ENCODE data around the gene CCDC57.
"Not testable (repeated sequence)": the region's sequence is repeated elsewhere in the genome, so short reads cannot be mapped to it uniquely, and the experiment has no call there.

Gene CCDC57

GRCh38 chr17:82152556-82153294 lies 59.9 kb downstream of the CCDC57 start:
- DNase-seq (ENCODE audit: low read depth), result no peak

DNA sequence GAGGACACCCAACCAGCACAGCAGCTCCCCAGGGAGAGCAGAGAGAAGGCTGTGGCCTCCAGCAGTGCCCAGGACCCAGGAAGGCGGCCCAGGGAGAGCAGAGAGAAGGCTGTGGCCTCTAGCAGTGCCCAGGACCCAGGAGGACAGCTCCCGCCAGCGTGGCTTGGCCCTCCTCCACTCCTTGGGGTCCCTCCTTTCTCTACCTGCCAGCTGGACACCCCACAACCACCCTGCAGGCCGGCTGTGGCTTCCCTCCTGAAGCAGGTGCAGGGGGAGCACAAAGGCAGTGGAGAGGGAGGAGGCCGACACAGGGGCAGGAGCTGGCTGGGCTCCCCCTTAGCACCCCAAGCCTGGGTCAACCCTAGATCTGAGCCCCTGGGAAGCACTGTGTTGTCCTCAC lies 60.5 kb downstream of the CCDC57 start:
- DNase-seq (ENCODE audit: low read depth), result no peak

- no peak for DNase-seq (ENCODE audit: low read depth)
Measured at GRCh38 chr17:82151106-82151957, 61.3 kb downstream of the CCDC57 start.

DNA sequence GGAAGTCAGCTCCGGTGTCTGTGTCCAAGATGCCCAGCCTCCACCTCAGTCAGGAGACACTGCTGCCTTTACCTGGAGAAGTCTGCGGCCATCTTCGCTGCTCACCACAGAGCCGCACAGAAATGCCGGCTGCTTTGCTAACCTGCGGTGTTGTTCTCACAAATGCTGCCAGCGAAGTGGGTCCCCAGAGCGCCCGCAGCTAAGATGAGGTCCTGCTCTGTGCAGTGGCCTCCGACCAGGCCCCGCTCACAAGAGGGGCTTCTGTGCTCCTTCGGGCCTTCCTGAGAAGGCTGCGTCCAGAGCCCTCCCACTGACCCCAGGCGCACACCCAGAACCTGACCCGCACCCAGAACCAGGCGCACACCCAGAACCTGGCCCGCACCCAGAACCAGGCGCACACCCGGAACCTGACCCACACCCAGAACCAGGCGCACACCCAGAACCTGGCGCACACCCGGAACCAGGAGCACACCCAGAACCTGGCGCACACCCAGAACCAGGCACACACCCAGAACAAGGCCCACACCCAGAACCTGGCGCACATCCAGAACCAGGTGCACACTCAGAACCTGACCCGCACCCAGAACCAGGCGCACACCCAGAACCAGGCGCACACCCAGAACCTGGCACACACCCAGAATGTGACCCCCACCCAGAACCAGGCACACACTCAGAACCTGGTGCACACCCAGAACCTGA lies 63.1 kb downstream of the CCDC57 start:
- DNase-seq (ENCODE audit: low read depth), result no peak

- DNase-seq (ENCODE audit: low read depth), result no peak
Measured at GRCh38 chr17:82148997-82149396, 63.6 kb downstream of the CCDC57 start.

GRCh38 chr17:82148011-82148410 lies 64.6 kb downstream of the CCDC57 start:
- DNase-seq (ENCODE audit: low read depth), result no peak

DNA sequence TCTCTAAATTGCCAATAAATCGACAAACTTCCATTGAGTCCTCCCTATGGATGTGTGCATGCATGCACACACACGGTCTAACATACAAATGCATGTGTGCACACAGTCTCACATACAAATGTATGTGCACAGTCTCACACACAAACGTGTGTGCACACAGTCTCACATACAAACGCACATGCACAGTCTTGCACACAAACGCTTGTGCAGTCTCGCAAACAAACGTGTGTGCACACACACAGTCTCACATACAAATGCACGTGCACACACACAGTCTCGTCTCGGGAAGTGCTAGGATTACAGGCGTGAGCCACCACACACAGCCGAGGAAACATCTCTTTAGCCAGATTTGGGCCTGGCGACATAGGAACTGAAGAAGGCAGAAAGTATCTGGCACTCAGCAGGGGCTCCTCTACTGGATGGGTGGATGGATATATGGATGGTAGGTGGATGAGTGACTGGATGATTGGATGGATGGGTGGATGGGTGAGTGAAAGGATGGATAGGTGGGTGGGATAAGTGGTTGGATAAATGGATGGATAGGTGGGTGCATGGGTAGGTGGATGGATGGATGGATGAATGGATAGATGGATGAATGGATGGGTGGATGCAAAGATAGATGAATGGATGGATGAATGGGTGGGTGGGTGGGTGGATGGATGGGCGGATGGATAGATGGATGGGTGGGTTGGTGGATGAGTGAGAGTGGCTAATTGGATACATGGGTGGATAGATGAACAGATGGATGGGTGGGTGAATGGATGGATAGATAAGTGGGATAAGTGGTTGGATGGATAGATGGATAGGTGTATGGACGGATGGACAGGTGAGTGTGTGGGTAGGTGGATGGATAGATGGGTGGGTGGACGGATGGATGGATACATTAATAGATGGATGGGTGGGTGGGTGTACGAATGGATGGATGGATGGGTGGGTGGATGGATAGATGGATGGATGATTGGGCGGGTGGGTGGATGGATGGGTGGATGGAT lies 65.7 kb downstream of the CCDC57 start:
- no peak for DNase-seq (ENCODE audit: low read depth)

DNA sequence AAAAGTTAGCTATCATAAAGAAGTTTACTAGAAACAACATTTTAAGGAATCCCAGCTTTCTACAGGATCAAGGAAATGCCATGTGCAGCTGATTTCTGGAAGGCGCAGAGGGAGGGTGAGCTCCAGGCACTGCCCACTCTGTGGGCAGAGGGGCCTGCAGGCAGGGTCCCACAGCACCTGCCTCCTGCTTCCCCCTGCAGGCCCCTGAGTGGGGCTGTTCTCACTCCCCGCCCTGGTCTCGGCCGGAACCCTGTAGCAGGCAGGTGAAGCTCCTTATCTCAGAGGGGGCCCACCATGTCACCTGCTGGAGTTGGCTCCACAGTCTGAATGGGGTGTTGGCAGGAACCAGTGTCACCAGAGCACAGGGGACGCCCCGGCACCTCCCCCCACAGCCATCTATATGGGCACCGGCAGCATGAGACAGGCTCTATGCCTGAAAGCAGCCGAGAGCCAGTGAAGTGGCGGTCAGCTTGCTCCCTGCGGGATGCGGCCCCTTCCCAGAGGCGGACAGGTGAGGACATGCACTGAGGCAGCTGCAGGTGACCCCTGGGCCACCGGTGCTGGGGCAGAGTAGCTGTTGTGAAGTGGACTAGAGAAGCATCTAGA lies 67.0 kb downstream of the CCDC57 start:
- DNase-seq (ENCODE audit: low read depth), result no peak

DNA sequence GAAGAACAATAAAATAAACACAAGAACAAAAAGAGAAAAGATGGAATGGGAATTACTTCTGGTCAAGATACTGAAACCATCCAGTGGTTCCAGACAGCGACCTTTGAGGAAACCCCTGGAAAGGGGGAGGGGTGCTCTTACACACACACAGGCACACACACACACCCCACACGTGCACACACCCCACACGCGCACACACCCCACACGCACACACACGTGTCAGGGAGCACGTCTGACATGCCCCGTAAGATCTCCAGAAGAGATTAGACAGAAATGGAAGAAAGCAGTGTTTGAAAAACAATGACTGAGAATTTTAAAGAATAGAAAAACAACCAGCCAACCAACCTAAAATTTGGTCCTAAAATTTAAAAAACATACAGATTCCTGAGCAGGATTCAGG lies 69.3 kb downstream of the CCDC57 start:
- DNase-seq (ENCODE audit: low read depth), result no peak

GRCh38 chr17:82139961-82140360 lies 72.7 kb downstream of the CCDC57 start:
- DNase-seq (ENCODE audit: low read depth), result not testable (repeated sequence)

GRCh38 chr17:82138511-82138992 lies 74.1 kb downstream of the CCDC57 start:
- no peak for DNase-seq (ENCODE audit: low read depth)

DNA sequence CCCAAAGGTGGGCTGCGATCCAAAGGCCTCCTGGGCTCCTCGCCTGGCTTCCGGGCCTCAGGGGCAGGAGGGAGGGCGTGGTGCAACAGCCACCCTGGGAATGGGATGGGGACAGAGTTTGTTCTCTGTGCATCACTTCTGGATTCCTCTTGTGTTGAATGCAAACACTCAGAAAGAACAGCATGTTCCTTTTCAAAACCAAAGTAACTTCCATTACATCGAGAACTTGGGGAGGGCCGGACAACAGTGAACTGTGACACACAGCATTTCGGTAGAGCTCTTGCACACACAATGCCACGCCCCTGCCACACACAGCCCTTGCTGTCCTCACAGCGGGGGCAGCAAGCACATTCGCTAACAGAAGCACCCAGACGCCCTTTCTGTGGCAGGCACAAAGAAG lies 78.5 kb downstream of the CCDC57 start:
- no peak for DNase-seq (ENCODE audit: low read depth)

GRCh38 chr17:82133166-82133953 lies 79.3 kb downstream of the CCDC57 start:
- DNase-seq (ENCODE audit: low read depth), result peak; percentile 22

DNA sequence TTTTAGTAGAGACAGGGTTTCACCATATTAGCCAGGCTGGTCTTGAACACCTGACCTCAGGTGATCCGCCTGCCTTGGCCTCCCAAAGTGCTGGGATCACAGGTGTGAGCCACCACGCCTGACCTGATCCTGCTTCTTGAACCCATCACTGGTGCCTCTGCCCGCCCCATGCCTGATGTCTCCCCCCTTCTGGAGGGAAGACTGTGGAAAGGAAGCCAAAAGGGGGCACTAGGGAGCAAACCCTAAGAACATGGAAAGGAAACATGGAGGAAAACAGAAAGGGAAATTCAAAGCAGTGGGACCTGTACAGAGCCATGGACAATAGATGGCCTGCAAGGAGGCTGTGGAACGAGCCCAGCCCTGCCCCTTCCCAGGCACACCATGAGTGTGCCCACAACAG lies 83.5 kb downstream of the CCDC57 start:
- no peak for DNase-seq (ENCODE audit: low read depth)

DNA sequence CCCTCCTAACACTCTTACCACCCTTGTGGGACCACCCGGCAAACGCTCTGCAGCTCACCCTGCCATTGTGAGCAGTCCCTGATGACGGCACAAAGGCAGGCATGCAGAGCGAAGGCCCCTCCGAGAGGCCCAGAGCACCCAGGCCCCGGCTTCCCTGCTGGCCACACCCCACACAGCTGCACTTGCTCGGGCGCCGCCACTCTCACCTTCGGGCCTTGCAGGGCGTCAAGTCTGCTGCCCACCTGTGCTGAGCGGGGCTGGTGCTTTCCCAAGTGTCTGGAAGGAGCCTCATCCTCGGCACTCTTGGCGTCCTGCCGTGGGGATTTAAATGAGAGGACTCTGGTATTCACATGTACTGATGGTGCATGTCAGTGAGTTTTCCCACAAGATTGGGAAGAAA lies 84.4 kb downstream of the CCDC57 start:
- no peak for DNase-seq (ENCODE audit: low read depth)

DNA sequence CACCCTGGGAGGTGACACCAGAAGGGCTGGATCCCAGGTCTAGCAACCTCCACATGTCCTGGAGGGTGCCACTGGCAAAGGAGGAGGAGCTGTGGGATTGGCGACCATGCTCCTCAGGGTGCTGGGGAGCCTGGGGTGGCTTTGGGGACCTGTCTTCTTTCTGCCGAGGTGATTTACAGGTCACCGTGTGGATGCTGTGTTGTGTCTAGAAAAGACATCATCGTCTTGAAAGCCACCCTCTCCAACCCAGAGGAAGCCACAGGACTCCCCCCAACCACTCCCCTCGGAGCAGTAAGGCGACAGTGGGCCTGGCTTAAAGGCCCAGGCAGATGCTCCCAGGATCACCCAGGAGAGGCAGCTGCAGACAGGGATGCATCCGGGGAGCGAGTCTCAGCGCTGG lies 84.9 kb downstream of the CCDC57 start:
- no peak for DNase-seq (ENCODE audit: low read depth)

DNA sequence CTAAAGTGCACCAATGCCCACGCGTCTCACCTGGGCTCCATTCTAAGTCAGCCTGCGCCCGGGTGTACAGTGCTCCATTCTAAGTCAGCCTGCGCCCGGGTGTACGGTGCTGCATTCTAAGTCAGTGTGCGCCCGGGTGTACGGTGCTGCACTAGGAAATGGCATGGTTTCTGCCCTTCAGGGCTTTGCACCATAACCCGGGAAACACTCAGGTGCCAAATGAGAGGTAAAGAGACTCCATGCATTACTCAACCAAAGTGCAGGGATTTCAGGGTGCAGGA lies 85.4 kb downstream of the CCDC57 start:
- no peak for DNase-seq (ENCODE audit: low read depth)

DNA sequence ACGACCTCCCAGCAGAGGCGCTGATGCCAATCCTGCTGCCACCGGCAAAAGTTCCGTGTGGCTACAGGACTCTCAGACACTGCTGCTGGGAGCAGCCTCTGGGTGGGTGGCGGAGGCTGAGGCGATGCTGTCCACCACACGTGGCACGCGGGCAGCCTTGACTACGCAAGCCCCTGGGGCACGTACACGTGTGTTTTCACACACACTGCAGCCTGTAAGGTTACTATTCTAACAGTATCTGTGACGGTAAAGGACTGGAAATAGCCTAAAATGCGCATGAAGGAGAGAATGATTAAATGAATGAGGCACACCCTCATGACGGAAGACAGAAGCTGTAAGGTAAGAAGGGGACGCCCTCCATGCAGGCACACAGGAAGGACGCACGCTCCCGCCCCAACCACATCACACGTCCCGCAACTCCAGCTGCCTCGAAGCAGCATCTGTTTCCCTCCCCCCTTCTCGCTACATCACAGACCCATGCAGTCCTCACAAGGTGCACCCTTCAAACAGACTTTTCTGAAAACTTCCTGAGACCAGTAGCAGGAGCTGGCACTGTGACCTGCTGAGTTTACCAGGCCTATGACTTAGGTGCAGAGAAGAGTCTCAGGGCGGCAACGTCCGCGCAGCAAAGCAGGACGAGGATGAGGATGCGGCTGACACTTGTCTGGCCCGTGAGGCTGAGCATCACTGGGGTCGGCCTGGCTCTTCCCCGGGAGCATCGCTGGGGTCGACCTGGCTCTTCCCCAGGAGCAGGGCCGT lies 85.9 kb downstream of the CCDC57 start:
- DNase-seq (ENCODE audit: low read depth), result no peak

DNA sequence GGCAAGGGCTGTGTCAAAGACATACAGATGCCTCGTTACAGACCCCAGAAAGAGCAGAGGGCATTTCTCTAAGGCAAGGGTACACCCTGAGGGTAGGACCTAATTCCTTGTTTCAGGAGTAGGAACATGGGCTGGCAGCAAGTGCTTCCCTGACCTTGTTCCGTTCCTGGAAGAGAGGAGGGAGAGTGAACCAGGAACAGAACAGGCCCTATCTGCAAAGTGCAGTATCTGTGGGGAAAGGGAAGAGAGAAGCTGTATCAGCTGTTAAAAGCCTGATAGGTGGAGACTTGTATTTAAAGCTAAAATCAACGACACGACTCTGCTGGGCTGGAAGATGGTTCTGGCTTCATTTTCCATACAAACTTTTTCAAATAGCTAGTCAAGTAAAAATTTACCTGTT lies 88.5 kb downstream of the CCDC57 start:
- no peak for DNase-seq (ENCODE audit: low read depth)

Measured in GM04503 (cell line).